Fibroblast of skin of left biceps (primary cell): ENCODE results near the gene RANBP9.
A peak's percentile ranks its signal among the peaks of the same experiment; 100 is the strongest.

Experiments
- DNase-seq, 2 experiments: peaks; one replicate each; pipeline ENCODE4 v3.0.0-alpha.2; 2013; ENCODE audit warnings: low read depth in 2 of 2

The RANBP9 gene

GRCh38 chr6:13711733-13712598 is at the start of gene RANBP9:
Gene RANBP9, minus strand, starts transcription at chr6:13711835. Its CDS starts 330 bp downstream, at chr6:13711505.
- DNase-seq, result peak; percentile 85 to 87

DNA sequence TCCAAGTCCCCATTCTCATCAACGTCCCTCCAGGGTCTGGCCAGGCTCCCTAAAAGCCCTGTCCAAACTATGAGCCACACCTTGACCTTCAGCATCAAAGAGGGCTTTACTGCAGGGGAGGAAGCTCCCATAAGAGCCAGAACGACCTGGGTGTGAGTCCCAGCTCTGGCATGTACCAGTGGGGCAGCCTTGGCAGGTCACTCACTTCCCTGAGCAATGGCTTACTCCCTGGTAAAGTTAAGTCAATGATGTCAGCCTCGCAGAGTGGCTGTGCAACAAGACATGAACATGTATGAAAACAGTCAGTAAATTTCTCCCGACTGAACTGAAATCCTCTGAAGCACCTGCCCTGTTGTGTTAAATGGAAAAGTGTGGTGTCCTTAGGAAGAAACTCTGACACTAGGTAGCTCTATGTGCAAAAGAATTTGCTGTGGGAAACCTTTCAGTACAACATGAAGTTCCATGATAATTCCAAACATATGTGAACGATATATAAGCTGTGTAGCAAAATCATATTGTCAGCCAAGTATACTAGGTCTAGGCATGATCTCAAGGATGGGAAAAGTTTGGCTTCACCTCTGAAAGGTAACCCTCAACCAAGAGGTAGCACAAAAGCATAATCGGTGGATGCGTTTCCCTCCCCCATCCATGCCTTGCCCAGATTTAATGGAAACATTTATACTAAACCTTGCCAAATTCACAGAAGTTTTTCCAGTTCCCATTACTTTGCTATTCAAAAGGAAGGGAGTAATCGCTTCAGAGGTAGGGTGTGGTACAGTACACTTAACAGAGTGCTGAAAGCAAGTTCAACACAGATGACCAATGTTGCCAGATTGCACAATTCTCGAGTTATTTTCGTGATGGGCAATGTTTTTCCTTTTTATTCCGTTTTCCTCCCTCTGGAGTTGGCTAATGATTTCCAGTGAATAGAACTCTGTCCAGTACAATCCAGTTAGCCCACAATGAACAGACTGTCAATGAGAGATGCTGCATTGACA is 49.0 kb upstream of the RANBP9 start:
- DNase-seq, result peak; percentile 51 to 55

DNA sequence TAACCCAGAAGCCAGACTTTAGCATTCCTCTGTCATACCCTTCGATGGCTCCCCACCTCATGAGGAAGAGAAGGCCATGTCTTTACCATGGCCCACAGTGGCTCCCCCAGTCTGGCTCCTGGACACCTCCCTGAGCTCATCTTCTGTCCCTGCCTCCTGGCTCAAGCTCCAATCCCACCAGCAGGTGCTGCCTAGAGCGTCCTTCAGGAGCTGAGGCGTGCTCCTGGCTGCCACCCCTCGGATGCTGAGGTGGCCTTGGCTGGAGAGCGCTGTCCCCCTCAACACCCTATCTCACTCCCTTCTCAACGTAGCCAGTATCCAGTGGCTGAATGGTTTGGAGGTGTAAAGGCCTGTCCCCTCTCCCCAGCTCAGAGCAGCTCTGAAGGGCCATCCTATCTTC is 47.4 kb upstream of the RANBP9 start:
- DNase-seq, result no peak

DNA sequence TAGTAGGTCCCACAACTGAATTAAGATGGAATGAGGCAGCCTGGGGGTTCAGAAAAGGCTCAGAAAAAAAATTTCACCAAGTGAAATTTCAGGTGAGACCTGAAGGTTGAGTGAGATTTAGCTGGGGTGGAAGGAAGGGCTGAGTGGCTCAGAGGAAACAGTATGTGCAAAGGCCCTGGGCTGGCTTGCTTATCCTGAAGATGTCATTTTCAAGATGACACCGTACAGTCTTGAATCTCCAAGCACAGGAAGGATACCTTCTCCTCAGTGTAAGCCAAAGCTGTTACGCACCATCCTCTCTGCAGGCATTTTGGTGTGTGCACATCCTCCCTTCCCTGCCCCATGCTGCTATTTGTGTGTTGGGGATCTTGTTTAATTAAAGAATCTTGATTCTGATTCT is 43.0 kb upstream of the RANBP9 start:
- DNase-seq, result no peak

GRCh38 chr6:13743736-13744127 is 32.1 kb upstream of the RANBP9 start:
- DNase-seq, result no peak

GRCh38 chr6:13742961-13743735 is 31.5 kb upstream of the RANBP9 start:
- no peak for DNase-seq

- no peak for DNase-seq
Measured at GRCh38 chr6:13741365-13741764, 29.7 kb upstream of the RANBP9 start.

GRCh38 chr6:13735031-13735430 is 23.4 kb upstream of the RANBP9 start:
- no peak for DNase-seq

DNA sequence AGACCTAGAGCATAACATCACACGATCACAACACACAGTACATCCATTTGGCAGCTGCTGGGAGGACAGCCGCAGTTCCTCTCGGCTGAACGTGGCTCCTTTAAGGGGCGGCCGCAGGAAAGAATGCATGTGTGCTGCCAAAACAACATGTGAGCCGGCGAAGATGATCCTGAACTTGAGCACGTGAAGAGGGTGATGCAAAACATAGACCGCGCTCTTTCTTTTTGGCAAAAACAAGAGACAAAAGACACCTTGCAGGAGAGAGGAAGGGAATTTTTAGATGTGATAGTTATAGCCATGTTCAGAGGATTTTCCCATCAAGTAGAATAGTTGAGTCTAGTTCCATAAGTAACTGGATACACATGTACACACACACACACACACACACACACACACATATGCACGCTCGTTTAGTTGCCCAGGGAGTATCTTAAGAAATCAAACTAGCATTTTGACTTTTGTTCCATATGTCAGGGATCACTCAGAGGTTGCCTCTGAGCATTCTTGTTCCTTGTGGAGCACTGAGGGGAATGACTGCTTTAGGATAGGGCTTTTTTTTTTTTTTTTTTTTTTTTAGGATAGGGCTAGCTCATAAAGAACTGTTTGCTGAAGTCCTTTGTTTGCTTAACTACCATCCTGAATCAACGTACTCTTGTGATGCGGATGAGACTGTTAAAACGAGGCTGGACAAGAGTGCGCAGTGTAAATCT is 21.7 kb upstream of the RANBP9 start:
- peak; percentile 83 to 87 for DNase-seq

GRCh38 chr6:13730704-13731103 is 19.1 kb upstream of the RANBP9 start:
- no peak for DNase-seq

DNA sequence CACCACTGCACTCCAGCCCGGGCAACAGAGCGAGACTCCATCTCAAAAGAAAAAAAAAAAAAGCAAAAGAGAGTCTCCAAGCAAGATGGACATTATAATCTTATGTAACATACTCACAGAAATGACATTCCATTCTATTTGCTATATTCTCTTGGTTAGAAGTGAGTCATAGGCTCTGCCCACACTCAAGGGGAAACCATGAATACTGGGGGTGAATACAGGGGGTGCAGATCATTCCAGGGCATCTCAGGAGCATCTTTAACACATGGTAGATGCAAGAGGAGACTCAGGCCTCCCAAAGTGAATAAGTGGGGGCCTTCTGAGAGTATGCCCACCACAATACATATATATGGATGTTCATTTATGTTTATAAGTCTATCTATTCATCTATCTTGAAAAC is 18.3 kb upstream of the RANBP9 start:
- peak; percentile 52 for DNase-seq

DNA sequence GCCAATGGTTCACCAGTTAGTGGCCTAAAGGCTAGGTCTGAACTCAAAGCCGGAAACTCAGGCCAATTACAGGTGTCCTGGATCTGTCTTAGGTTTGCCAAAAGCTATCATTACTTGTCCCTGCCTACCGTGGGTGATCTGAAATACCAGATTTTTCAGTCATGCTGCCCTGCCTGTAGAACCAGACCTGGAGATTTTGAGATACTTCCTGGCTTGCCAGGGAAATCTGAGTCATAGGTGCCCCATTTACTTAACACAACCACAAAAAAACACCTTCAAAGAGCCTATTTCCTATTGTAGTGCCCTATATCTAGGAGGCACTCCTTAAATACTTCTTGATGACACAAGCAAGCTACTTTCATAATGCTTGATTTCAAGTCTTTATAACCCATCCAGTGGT is 13.9 kb upstream of the RANBP9 start:
- DNase-seq, result no peak

- no peak for DNase-seq
Measured at GRCh38 chr6:13725052-13725451, 13.4 kb upstream of the RANBP9 start.

DNA sequence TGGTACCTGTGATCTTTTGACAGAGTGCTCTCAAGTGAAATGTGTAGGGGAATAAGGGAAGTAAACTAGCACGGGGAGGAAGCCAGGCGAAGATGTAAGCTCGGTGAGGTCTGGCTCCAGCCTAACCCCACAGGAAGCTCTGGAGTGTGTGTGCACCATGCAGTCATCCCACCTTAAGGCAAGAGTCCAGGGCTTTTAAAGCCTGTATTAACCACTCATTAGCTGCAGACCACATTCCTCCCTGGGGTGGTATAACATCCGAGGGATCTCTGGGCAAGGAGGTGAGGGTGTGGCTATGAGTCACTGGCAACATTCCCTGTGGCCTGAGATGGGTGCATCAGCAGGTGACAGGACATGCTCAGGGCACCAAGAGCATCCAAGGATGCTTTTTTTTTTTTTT is 12.5 kb upstream of the RANBP9 start:
- DNase-seq, result no peak

DNA sequence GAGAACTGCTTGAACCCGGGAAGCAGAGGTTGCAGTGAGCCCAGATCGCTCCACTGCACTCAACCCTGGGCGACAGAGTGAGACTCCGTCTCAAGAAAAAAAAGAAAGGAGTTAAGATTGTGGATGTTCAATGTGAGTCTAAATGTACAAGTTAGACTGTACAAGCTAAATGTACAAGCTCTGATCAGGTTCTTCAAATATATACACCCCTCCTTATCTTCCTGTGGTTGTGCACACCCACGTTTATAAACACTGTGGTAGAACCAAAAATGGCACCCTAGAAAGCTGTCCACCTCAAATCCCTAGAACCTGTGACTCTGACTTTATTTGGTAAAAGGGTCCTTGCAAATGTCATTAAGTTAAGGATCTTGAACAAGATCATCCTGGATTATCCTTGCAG is 11.2 kb upstream of the RANBP9 start:
- DNase-seq, result no peak

DNA sequence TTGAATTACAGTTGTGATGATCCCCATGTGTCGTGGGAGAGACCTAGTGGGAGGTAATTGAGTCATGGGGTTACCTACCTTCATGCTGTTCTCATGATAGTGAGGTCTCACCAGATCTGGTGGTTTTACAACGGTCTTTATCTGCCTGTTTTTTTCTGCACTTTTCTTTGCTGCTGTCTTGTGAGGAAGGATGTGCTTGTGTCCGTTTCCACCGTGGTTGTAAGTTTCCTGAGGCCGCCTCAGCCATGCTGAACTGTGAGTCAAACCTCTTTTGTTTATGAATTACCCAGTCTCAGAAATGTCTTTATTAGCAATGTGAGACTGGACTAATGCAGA is 6.5 kb upstream of the RANBP9 start:
- DNase-seq, result no peak

DNA sequence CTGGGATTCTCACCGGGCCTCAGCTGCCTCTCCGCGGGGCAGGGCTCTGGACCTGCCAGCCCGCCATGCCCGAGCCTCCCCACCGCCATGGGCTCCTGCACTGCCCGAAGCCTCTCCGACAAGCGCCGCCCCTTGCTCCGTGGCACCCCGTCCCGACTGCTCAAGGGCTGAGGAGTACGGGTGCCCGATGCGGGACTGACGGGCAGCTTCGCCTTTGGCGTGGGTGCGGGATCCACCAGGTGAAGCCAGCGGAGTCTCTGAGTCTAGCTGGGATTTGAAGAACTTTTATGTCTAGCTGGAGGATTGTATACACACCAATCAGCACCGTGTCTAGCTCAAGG is 5.3 kb upstream of the RANBP9 start:
- DNase-seq, result no peak

DNA sequence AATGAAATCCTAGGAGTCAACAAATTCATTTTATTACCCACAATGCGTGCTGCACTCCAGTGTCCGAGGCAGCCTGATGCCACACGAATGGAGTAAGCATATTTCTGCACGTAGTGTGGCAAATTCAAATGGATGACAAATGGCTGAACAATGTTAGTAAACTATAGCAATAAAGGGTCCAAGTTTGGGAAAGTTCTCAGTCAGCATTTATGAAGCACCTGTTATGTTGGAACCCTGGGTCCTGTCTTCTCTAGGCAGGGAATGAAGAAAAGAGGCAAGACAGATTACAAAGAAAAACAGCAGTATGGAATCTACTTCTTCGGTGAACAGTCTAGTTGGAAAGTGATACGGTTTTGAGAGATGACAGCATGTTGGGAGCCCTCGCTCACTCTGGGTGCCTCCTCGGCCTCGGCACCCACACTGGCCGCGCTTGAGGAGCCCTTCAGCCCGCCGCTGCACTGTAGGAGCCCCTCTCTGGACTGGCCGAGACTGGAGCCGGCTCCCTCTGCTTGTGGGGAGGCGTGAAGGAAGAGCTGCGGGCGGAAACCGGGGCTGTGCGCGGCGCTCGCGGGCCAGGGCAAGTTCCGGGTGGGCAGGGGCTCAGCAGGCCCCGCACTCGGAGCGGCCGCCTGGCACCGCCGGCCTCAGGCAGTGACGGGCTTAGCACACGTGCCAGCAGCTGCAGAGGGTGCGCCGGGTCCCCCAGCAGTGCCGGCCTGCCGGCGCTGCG is 4.8 kb upstream of the RANBP9 start:
- no peak for DNase-seq

GRCh38 chr6:13715444-13715883 is 3.8 kb upstream of the RANBP9 start:
- DNase-seq, result no peak

- no peak for DNase-seq
Measured at GRCh38 chr6:13712599-13712898, 914 bp upstream of the RANBP9 start.

DNA sequence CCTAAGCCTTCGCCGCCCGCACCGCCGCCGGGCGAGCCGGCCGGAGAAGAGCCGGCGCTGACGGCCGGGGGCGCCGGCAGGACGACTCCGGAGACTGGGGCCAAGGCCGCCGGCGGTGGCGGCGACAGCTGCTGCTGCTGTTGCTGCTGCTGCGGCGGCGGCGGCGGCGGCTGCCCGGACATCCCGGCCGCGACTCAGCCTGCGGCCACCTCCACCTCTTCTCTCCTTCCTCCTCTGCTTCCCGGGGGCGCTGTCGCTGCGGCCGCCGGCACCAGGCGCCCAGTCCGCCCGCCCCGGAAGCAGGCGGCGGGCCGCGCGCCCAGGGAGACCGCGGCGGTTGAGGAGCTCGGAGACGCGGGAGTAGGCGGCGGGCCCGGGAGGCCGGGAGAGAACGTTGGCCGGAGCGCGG is 307 bp downstream of the RANBP9 start:
- no peak for DNase-seq
